ENCODE results near the gene MUC3A. TPM values are rescaled to one million over a fixed set of nuclear protein-coding genes. Genes with fewer than 3 reads are reported as not detected.
"Not testable (repeated sequence)": the region's sequence is repeated elsewhere in the genome, so short reads cannot be mapped to it uniquely, and the experiment has no call there.

Gene MUC3A
- not detected in 2 replicates for total RNA-seq

GRCh38 chr7:100949227-100949932 lies at the start of gene MUC3A:
Gene MUC3A, plus strand, starts transcription at chr7:100949534. Its CDS starts 91 bp downstream, at chr7:100949625.
- no peak within 1 kb of the TSS for H3K27ac Mint-ChIP-seq
- peaks cover 8% of the 10 kb centered on the region for H3K27me3 Mint-ChIP-seq (ENCODE audit: insufficient read depth)
- H3K9me3 Mint-ChIP-seq: no peaks in the 10 kb centered on the region
- no peaks in the 10 kb centered on the region for H3K4me1 Mint-ChIP-seq (ENCODE audit: low read depth)
- DNase-seq (ENCODE audit: low spot score): no peak
- H3K36me3 Mint-ChIP-seq (ENCODE audit: low read depth): no peaks in the 10 kb centered on the region
- intact Hi-C loops (cut with micrococcal nuclease): no loop called here
- no peak within 1 kb of the TSS for H3K4me3 Mint-ChIP-seq

- intact Hi-C loops (cut with micrococcal nuclease): no loop called here
- H3K27ac Mint-ChIP-seq: no peak overlapping the region
- H3K27me3 Mint-ChIP-seq (ENCODE audit: insufficient read depth): peaks cover 34% of the 10 kb centered on the region
- H3K4me1 Mint-ChIP-seq (ENCODE audit: low read depth): peaks cover 4% of the 10 kb centered on the region
- no peak overlapping the region for H3K4me3 Mint-ChIP-seq
- H3K36me3 Mint-ChIP-seq (ENCODE audit: low read depth): peaks cover 3% of the 10 kb centered on the region
- no peaks in the 10 kb centered on the region for H3K9me3 Mint-ChIP-seq
- no peak for DNase-seq (ENCODE audit: low spot score)
Measured at GRCh38 chr7:100900978-100901377, 48.4 kb upstream of the MUC3A start.

- Mint-ChIP-seq H3K36me3 (ENCODE audit: low read depth) (no peaks in the 10 kb centered on the region), H3K27ac (no peak overlapping the region), H3K4me1 (ENCODE audit: low read depth) (no peaks in the 10 kb centered on the region), H3K27me3 (ENCODE audit: insufficient read depth) (peaks cover 29% of the 10 kb centered on the region), H3K9me3 (no peaks in the 10 kb centered on the region), H3K4me3 (no peak overlapping the region)
- intact Hi-C loops (cut with micrococcal nuclease): no loop called here
- no peak for DNase-seq (ENCODE audit: low spot score)
Measured at GRCh38 chr7:100901921-100902332, 47.4 kb upstream of the MUC3A start.

GRCh38 chr7:100902638-100903037 lies 46.7 kb upstream of the MUC3A start:
- no peak overlapping the region for H3K27ac Mint-ChIP-seq
- H3K36me3 Mint-ChIP-seq (ENCODE audit: low read depth): no peaks in the 10 kb centered on the region
- intact Hi-C loops (cut with micrococcal nuclease): no loop called here
- H3K27me3 Mint-ChIP-seq (ENCODE audit: insufficient read depth): peaks cover 24% of the 10 kb centered on the region
- no peak overlapping the region for H3K4me3 Mint-ChIP-seq
- no peaks in the 10 kb centered on the region for H3K9me3 Mint-ChIP-seq
- no peak for DNase-seq (ENCODE audit: low spot score)
- no peaks in the 10 kb centered on the region for H3K4me1 Mint-ChIP-seq (ENCODE audit: low read depth)

- peaks cover 3% of the 10 kb centered on the region for H3K27me3 Mint-ChIP-seq (ENCODE audit: insufficient read depth)
- DNase-seq (ENCODE audit: low spot score): no peak
- no peak overlapping the region for H3K27ac Mint-ChIP-seq
- no peaks in the 10 kb centered on the region for H3K4me1 Mint-ChIP-seq (ENCODE audit: low read depth)
- no peaks in the 10 kb centered on the region for H3K9me3 Mint-ChIP-seq
- intact Hi-C loops (cut with micrococcal nuclease): no loop called here
- no peaks in the 10 kb centered on the region for H3K36me3 Mint-ChIP-seq (ENCODE audit: low read depth)
- H3K4me3 Mint-ChIP-seq: no peak overlapping the region
Measured at GRCh38 chr7:100908512-100908911, 40.8 kb upstream of the MUC3A start.

- H3K4me3 Mint-ChIP-seq; H3K4me1 Mint-ChIP-seq (ENCODE audit: low read depth); H3K27ac Mint-ChIP-seq; H3K9me3 Mint-ChIP-seq; DNase-seq (ENCODE audit: low spot score); H3K27me3 Mint-ChIP-seq (ENCODE audit: insufficient read depth); H3K36me3 Mint-ChIP-seq (ENCODE audit: low read depth); intact Hi-C loops (cut with micrococcal nuclease): not testable (repeated sequence)
Measured at GRCh38 chr7:100910443-100910842, 38.9 kb upstream of the MUC3A start.

GRCh38 chr7:100911484-100911883 lies 37.9 kb upstream of the MUC3A start:
- Mint-ChIP-seq H3K36me3 (ENCODE audit: low read depth) (no peaks in the 10 kb centered on the region), H3K9me3 (no peaks in the 10 kb centered on the region), H3K4me3 (no peak overlapping the region), H3K27ac (no peak overlapping the region), H3K4me1 (ENCODE audit: low read depth) (no peaks in the 10 kb centered on the region), H3K27me3 (ENCODE audit: insufficient read depth) (peaks cover 3% of the 10 kb centered on the region)
- intact Hi-C loops (cut with micrococcal nuclease): no loop called here
- no peak for DNase-seq (ENCODE audit: low spot score)

GRCh38 chr7:100914208-100914878 lies 35.0 kb upstream of the MUC3A start:
- no peaks in the 10 kb centered on the region for H3K36me3 Mint-ChIP-seq (ENCODE audit: low read depth)
- H3K9me3 Mint-ChIP-seq: no peaks in the 10 kb centered on the region
- H3K27ac Mint-ChIP-seq: no peak overlapping the region
- H3K4me1 Mint-ChIP-seq (ENCODE audit: low read depth): no peaks in the 10 kb centered on the region
- H3K4me3 Mint-ChIP-seq: no peak overlapping the region
- peaks cover 3% of the 10 kb centered on the region for H3K27me3 Mint-ChIP-seq (ENCODE audit: insufficient read depth)
- no peak for DNase-seq (ENCODE audit: low spot score)
- intact Hi-C loops (cut with micrococcal nuclease): no loop called here

- DNase-seq (ENCODE audit: low spot score): no peak
- H3K36me3 Mint-ChIP-seq (ENCODE audit: low read depth): no peaks in the 10 kb centered on the region
- intact Hi-C loops (cut with micrococcal nuclease): no loop called here
- no peak overlapping the region for H3K4me3 Mint-ChIP-seq
- H3K27ac Mint-ChIP-seq: no peak overlapping the region
- H3K9me3 Mint-ChIP-seq: no peaks in the 10 kb centered on the region
- peaks cover 3% of the 10 kb centered on the region for H3K27me3 Mint-ChIP-seq (ENCODE audit: insufficient read depth)
- no peaks in the 10 kb centered on the region for H3K4me1 Mint-ChIP-seq (ENCODE audit: low read depth)
Measured at GRCh38 chr7:100914879-100915447, 34.4 kb upstream of the MUC3A start.

- H3K27ac Mint-ChIP-seq: not testable (repeated sequence)
Measured at GRCh38 chr7:100919335-100919734, 30.0 kb upstream of the MUC3A start.

GRCh38 chr7:100919779-100920437 lies 29.4 kb upstream of the MUC3A start:
- H3K36me3 Mint-ChIP-seq (ENCODE audit: low read depth); DNase-seq (ENCODE audit: low spot score); intact Hi-C loops (cut with micrococcal nuclease); H3K27ac Mint-ChIP-seq; H3K4me3 Mint-ChIP-seq; H3K9me3 Mint-ChIP-seq; H3K4me1 Mint-ChIP-seq (ENCODE audit: low read depth); H3K27me3 Mint-ChIP-seq (ENCODE audit: insufficient read depth): not testable (repeated sequence)

More at GRCh38 chr7:100919335-100919734, 30.0 kb upstream of the MUC3A start:
- H3K36me3 Mint-ChIP-seq (ENCODE audit: low read depth); DNase-seq (ENCODE audit: low spot score); H3K9me3 Mint-ChIP-seq; intact Hi-C loops (cut with micrococcal nuclease); H3K4me3 Mint-ChIP-seq; H3K27me3 Mint-ChIP-seq (ENCODE audit: insufficient read depth); H3K4me1 Mint-ChIP-seq (ENCODE audit: low read depth): not testable (repeated sequence)

- Mint-ChIP-seq H3K9me3 (no peaks in the 10 kb centered on the region), H3K36me3 (ENCODE audit: low read depth) (no peaks in the 10 kb centered on the region), H3K4me1 (ENCODE audit: low read depth) (no peaks in the 10 kb centered on the region), H3K27me3 (ENCODE audit: insufficient read depth) (peaks cover 7% of the 10 kb centered on the region), H3K27ac (no peak overlapping the region), H3K4me3 (no peak overlapping the region)
- intact Hi-C loops (cut with micrococcal nuclease): no loop called here
- DNase-seq (ENCODE audit: low spot score): no peak
Measured at GRCh38 chr7:100921039-100921438, 28.3 kb upstream of the MUC3A start.

GRCh38 chr7:100923616-100924015 lies 25.7 kb upstream of the MUC3A start:
- H3K4me1 Mint-ChIP-seq (ENCODE audit: low read depth); intact Hi-C loops (cut with micrococcal nuclease); H3K9me3 Mint-ChIP-seq; H3K36me3 Mint-ChIP-seq (ENCODE audit: low read depth); DNase-seq (ENCODE audit: low spot score); H3K27ac Mint-ChIP-seq; H3K27me3 Mint-ChIP-seq (ENCODE audit: insufficient read depth); H3K4me3 Mint-ChIP-seq: not testable (repeated sequence)
